CD4-positive, alpha-beta T cell treated with Interleukin-1 beta for 1 hour (primary cell): ENCODE data around the gene SULT1A3.
"Not testable (repeated sequence)": the region's sequence is repeated elsewhere in the genome, so short reads cannot be mapped to it uniquely, and the experiment has no call there.

Experiments used
- DNase-seq, 2 donors: peaks; one replicate each; pipeline ENCODE4 v3.0.0-alpha.2; 2020 to 2022

The SULT1A3 gene

DNA sequence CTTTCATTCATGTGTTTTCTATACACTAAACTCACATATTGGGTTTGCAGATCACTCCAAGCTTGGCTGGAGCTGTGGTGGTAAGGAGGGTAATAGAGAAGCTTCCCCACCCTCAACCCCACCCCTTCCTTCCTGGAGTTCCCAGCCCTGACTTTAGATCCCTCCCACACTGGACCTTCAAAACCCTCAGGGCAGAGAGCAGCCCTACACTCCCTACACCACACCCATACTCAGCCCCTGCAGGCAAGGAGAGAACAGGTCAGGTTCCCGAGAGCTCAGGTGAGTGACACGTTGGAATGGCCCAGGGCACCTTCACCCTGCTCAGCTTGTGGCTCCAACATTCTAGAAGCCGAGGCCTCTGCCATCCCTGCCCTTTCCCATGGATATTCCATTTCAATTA, at the start of gene SULT1A3:
TSS of gene SULT1A3 (plus strand) at position 207 of the 400 bp plus-strand sequence. CDS start 1,474 bp downstream, outside the sequence.
- not testable (repeated sequence) for DNase-seq

DNA sequence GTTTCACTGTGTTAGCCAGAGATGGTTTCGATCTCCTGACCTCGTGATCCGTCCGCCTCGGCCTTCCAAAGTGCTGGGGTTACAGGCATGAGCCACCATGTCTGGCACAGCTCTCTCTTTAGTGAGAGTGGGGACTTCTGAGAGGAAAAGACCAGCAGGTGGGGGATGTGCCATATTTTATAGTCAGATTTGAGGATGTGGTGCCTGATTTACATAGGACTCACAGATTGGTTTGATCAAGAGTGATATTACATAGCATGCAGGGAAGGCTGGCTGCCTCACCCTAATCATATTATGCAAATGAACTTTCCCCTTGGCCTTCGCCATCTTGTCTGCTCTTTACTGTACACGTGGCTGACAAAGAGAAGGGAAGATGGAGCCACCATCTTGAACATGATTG, 48.0 kb upstream of the SULT1A3 start:
- DNase-seq: no peak

DNA sequence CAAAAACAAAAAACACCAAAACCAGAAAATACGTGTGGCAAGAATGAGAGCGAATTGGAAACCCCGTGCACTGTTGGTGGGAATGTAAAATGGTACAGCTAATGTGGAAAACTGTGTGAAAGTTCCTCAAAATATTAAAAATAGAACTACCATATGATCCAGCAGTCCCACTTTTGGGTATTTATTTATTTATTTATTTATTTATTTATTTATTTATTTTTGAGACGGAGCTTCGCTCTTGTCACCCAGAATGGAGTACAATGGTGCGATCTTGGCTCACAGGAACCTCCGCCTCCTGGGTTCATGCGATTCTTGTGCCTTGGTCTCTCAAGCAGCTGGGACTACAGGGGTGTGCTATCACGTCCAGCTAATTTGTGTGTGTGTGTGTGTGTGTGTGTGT, 46.5 kb upstream of the SULT1A3 start:
- no peak for DNase-seq

DNA sequence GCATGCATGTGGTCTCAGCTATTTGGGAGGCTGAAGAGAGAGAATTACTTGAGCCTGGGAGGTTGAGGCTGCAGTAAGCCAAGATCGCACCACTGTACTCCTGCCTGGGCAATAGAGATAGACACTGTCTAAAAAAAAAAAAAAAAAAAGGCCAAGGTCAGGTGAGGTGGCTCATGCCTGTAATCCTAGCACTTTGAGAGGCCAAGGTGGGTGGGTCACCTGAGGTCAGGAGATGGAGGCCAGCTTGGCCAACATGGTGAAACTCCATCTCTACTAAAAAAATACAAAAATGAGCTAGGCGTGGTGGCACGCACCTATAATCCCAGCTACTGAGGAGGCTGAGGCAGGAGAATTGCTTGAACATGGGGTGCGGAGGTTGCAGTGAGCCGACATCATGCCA, 43.9 kb upstream of the SULT1A3 start:
- no peak for DNase-seq

DNA sequence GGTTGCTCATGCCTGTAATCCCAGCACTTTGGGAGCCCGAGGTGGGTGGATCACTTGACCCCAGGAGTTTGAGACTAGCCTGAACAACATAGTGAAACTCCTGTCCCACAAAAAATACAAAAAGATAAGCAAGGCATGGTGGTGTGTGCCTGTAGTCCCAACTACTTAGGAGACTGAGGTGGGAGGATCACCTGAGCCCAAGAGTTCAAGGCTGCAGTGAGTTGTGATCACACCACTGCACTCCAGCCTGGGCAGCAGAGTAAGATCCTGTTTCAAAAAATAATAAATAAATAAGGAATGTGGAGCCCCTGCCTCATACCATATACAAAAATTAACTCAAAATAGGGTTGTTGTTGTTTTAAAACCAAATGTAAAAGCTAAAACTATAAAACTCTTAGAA, 41.8 kb upstream of the SULT1A3 start:
- DNase-seq: no peak

DNA sequence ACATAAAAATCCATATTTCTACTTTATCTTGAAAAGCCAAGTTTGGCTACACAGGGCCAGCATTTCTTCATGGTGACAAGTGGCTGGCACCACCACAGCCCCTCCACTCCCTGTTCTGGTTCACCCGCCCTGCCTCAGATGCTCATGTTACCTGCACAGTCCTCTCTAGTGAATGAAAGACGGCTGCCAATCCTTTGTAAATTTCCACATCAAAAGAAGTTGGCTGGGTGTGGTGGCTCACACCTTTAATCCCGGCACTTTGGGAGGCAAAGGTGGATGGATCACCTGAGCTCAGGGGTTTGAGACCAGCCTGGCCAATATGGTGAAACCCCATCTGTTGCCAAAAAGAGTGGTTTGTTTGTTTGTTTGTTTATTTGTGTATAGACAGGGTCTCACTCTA, 35.5 kb upstream of the SULT1A3 start:
- no peak for DNase-seq

DNA sequence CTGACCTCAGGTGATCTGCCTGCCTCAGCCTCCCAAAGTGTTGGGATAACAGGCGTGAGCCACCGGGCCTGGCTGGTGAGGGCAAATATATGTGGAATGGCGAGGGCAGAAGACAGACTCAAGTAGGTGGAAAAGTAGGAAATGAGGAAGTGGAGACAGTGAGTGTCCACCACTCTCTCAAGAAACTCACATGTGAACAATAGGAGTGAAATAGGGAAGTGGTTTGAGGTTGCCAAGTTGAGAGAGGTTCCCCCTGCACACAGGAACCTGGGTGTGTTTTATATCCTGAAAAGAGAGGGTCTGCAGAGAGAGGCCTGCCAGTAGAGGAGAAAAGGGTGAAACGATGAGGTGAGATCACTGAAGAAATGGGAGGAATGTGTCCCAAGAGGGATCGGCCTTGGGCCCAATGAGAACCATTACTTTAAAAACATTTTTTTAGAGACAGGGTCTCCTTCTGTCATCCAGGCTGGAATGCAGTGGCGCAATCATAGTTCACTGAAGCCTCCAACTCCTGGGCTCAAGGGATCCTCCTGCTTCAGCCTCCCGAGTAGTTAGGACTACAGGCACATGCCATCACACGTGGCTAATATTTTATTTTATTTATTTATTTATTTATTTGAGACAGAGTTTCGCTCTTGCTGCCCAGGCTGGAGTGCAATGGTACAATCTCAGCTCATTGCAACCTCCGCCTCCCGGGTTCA, 32.7 kb upstream of the SULT1A3 start:
- peak; percentile 27 to 51 for DNase-seq

DNA sequence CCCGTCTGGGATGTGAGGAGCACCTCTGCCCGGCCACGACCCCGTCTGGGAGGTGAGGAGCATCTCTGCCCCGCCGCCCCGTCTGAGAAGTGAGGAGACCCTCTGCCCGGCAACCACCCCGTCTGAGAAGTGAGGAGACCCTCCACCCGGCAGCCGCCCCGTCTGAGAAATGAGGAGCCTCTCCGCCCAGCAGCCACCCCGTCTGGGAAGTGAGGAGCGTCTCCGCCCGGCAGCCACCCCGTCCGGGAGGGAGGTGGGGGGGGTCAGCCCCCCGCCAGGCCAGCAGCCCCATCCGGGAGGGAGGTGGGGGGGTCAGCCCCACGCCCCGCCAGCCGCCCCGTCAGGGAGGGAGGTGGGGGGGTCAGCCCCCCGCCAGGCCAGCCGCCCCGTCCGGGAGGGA, 30.3 kb upstream of the SULT1A3 start:
- not testable (repeated sequence) for DNase-seq

DNA sequence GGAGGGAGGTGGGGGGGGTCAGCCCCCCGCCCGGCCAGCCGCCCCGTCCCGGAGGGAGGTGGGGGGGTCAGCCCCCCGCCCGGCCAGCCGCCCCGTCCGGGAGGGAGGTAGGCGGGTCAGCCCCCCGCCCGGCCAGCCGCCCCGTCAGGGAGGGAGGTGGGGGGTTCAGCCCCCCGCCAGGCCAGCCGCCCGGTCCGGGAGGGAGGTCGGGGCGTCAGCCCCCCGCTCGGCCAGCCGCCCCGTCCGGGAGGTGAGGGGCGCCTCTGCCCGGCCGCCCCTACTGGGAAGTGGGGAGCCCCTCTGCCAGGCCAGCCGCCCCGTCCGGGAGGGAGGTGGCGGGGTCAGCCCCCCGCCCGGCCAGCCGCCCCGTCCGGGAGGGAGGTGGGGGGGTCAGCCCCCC, 29.6 kb upstream of the SULT1A3 start:
- not testable (repeated sequence) for DNase-seq

DNA sequence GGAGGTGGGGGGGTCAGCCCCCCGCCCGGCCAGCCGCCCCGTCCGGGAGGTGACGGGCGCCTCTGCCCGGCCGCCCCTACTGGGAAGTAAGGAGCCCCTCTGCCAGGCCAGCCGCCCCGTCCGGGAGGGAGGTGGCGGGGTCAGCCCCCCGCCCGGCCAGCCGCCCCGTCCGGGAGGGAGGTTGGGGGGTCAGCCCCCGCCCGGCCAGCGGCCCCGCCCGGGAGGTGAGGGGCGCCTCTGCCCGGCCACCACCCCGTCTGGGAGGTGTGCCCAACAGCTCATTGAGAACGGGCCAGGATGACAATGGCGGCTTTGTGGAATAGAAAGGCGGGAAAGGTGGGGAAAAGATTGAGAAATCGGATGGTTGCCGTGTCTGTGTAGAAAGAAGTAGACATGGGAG, 28.9 kb upstream of the SULT1A3 start:
- DNase-seq: not testable (repeated sequence)

DNA sequence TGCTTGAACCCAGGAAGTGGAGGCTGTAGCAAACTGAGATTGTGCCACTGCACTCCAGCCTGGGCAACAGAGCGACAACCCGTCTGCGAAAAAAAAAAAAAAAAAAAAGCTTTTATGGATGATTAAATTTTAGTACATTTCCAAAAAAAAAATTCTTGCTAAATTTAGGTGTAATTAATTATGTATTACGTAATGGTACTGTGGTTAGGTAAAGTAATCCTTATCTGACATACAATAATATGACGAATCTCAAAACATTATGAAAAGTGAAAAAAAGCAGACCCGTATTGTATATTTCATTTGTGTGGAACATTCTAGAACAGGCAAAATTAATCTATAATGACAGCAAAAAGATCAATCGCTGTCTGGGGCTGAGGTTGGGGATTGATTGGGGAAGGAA, 26.0 kb upstream of the SULT1A3 start:
- no peak for DNase-seq

DNA sequence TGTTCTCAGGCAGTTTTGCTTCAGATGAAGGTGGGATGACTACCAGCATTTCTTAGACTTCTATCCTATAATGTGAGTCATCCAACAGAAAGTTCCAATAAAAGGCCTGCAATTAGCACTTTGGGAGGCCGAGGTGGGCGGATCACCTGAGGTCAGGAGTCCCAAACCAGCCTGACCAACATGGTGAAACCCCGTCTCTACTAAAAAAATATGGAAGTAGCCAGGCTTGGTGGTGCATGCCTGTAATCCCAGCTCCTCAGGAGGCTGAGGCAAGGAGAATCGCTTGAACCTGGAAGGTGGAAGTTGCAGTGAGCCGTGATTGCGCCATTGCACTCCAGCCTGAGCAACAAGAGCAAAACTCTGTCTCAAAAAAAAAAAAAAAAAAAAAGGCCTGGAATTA, 22.2 kb upstream of the SULT1A3 start:
- peak in 1 of 2 donors; percentile 11 for DNase-seq

DNA sequence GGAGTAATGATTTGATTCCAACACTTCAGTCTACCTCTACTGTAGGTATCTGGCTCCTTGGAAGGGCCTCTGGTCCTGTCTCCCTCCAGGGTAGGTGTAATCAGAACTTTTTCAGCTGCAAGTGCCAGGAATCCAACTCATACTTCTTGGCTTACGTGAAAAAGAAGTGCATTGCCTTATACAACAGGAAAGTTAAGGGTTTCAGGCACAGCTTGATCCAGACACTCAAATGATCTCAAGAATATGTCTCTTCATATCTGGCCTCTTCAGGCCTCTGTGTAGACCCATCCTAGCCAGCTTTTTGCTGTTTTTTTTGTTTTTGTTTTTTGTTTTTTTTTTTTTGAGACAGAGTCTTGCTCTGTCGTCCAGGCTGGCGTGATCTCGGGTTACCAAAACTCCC, 19.9 kb upstream of the SULT1A3 start:
- no peak for DNase-seq

DNA sequence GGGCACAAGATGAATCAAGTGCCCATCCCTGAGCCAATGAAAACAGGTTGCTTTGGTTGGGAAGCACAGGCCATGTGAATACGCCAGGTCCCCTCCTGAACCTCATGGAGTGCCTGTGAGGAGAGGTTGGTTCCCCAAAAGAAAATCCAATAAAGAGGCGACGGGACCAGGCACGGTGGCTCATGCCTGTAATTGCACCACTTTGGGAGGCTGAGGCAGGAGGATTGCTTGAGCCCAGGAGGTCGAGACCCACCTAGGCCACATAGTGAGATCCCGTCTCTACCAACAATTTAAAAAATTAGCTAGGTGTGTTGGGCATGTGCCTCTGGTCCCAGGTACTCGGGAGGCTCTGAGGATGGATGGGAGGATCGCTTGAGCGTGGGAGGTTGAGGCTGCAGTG, 19.1 kb upstream of the SULT1A3 start:
- DNase-seq: no peak

DNA sequence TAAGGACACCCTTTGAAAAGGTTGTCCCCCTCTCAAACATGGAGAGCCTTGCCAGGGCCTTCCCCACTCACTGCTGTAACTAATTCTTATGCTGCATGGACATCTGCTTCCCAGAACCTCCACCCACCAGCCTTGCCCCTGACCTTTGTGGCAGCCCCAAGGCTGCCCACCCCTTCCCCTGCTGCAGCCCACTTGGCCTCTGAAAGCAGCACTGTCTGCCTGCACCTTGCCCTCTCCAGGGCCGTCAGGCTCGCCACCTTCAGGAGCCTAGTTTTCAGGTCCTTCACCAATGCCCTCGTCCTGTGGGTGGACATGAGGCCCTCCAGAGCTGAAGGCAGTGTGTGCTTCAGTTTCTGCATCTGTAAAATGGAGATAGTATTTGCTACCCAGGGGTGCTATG, 18.3 kb upstream of the SULT1A3 start:
- no peak for DNase-seq

DNA sequence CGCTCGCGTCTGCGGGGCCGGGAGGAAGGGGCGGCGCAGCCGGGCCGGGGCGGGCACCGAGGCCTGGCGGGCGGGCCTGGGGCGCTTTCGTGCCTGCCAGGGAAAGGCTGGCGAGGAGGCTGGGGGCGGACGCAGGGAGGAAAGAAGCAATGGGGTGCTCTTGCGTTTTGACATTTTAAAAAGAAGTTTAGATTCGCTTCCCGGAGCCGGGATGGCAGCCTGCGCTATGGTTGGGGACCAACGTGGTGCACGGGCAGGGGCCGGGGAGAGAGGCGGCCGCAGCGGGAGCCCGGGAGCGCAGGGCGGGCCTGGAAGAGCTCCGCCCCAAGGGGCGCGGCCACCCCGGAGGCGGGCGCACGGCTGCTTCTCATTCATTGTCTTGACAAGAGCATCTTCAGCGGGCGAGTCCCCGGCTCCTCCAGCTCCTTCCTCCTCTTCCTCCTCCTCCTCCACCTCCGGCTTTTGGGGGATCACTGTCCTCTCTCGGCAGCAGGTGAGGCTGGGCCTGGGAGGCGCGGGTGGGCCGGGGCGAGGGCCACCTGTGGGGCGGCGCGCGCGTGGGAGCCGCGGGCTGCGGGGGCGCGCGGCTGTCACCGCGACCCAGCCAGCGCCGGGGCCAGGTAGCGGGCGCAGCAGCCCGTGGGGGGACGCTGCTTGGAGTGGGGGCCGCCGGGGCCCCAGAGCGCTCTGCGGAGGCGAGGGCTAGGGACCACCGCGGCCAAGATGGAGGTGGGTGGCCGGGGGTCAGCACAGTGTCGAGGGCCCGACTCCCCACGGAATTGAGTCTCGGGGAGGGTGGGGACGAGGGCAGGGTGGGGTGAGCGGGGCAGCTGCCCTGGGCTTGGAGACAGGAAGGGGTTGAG, 15.6 kb upstream of the SULT1A3 start, which contains the start of gene CORO1A:
TSS of gene CORO1A (plus strand) at position 370 of the 863 bp plus-strand sequence. CDS start 1,608 bp downstream, outside the sequence.
- peak; percentile 80 to 83 for DNase-seq

DNA sequence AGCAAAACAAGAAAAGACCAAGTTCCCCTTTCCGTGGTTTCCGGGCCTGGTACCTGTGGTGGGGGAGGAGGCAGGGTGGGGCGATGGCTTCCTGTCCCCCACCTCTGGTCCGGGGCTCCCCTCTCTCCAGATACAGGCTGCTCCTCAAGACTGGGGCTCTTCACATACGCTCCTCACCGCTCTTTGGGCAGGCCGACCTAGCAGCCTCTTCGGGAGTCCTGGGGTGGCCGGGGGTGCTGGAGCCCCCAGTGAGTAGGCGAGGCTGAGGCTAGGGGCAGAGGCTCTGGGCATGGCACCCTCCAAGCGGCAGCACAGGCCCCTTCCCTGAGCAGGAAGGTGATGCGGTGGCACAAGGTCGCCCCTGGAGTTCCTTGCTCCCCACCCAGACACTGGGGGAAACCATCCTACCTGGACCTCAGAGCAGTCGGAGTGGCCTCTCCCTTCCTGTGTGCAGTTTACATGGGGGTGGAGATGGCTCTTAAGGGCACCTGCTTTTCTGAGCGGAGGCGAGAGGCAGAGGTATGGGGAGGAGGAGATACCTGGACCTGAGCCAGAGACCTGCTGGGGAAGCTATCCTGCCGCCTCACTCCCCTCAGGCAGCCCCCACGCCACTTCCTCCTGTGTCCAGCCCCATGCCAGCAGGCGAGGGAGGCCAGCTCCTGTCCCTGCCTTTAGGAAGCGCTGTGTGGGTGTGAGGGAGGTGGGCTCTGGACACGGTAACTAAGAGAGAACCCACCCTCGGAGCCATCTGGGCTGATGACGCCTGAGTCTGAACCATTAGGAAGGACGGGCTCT, 14.8 kb upstream of the SULT1A3 start:
- DNase-seq: peak; percentile 86

DNA sequence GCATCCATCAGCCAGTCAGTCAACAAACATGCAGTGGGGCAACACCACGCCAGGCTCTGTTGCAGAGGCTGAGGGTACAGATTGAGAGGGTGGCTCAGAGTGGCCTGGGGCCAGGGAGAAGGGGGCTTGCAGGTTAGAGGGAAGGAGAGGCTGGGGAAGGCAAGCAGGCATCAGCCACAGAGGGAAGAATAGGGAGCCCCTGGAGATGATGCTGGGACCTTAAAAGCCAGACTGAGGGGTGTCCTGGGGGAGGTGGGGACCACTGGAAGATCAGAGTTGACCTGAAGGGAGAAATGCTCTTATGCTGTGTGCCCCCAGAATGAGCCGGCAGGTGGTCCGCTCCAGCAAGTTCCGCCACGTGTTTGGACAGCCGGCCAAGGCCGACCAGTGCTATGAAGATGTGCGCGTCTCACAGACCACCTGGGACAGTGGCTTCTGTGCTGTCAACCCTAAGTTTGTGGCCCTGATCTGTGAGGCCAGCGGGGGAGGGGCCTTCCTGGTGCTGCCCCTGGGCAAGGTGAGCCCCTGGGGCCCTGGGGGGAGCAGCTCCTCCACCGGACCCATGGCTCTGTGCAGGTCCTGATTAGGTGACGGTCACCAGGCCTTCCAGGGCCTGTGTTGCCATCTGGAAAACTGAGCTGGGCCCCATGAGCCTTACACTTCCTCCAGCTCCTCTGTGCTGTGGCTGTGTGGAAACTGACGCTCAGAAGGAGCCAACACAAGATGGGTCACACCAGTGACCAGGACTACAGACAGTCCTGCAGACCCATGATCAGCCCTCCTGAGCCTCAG, 14.0 kb upstream of the SULT1A3 start:
- DNase-seq: peak in 1 of 2 donors; percentile 3

DNA sequence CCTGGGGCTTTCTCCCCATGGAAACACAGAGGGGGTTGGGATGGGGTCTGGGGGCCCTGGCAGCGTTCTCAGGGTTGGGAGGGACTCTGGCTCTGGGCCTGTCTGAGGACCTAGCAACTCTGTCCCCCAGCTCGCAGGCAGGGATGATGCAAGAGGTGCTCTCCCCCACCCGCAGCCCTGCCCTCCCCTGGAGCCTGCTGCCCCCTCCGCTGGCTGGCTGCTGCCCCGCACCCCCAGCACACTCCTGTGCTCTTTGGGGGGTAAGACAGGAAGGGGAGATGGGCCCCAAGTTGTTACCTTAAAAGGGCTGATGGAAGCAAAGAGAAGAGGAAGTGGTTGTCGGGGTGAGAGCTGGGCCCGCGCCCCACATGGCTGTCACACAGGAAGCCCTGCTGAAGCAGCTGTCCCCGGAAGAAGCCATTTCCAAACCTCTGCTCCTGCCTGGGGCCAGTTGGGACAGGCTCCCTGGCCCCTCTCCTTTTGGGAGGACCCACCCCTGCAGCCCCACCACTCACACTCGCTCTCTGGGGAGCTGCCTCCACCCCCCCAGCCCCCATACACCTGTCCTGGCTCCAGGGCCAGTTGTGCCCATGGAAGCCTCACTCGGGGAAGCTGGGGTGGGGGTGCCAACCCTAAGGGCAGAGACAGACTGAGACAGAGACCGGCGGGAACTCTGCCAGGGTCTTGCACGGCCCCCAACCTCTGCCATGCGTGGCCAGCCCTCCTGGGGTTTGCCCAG, 13.2 kb upstream of the SULT1A3 start:
- peak; percentile 89 for DNase-seq

DNA sequence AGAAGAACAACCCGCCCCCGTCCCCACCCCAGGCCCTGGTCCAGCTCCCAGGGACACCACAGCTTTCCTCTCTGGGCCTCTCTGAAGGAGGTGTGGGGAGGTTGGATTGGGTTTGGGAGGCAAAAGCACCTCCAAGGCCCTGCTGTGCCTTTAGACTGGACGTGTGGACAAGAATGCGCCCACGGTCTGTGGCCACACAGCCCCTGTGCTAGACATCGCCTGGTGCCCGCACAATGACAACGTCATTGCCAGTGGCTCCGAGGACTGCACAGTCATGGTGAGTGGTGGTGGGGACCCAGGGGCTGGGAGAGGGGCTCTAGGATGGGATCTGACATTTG, 12.6 kb upstream of the SULT1A3 start:
- DNase-seq: no peak

DNA sequence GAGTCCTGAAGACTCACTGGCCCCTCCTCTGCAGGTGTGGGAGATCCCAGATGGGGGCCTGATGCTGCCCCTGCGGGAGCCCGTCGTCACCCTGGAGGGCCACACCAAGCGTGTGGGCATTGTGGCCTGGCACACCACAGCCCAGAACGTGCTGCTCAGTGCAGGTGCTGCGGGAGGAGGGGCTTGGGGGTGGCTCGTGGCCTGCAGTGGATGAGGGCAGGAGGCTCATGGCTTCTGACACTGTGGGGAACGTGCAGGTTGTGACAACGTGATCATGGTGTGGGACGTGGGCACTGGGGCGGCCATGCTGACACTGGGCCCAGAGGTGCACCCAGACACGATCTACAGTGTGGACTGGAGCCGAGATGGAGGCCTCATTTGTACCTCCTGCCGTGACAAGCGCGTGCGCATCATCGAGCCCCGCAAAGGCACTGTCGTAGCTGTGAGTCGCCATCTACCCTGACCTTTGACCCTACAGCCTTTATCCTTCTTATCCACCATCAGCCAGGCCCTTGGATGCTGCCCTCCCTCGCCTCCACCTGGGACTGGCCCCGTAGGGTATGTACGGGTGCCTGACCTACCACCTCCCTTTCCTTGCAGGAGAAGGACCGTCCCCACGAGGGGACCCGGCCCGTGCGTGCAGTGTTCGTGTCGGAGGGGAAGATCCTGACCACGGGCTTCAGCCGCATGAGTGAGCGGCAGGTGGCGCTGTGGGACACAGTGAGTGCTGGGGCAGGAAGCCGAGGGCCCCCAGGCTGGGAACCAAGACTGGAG, 12.1 kb upstream of the SULT1A3 start:
- DNase-seq: peak; percentile 84 to 89
